GM12875 (cell line): Measurements from ENCODE around the gene SMC1A.
"Not testable (repeated sequence)": the region's sequence is repeated elsewhere in the genome, so short reads cannot be mapped to it uniquely, and the experiment has no call there.

Source experiments
- H3K4me3 ChIP-seq: one replicate; pipeline ENCODE4 v1.5.1; 2011; ENCODE audit warnings: low read depth, low read length, control low read depth
- CTCF ChIP-seq: IDR thresholded peaks from 2 replicates; pipeline ENCODE4 v1.5.1; 2011; ENCODE audit warnings: low read depth, mild to moderate bottlenecking, control low read depth, inconsistent platforms, low read length, moderate library complexity, borderline replicate concordance; ENCODE audit not compliant: insufficient read depth

Gene SMC1A

GRCh38 chrX:53422086-53422860 lies at the start of gene SMC1A:
Gene SMC1A (minus strand): TSS chrX:53422654. CDS start chrX:53422600, 54 bp downstream.
- TF ChIP-seq CTCF = no peak
- H3K4me3 ChIP-seq = peak within 1 kb of the TSS; percentile 99

GRCh38 chrX:53471346-53471745 lies 48.9 kb upstream of the SMC1A start:
- no peak overlapping the region for H3K4me3 ChIP-seq
- TF ChIP-seq CTCF = no peak

GRCh38 chrX:53468659-53469058 lies 46.2 kb upstream of the SMC1A start:
- not testable (repeated sequence) for H3K4me3 ChIP-seq

GRCh38 chrX:53458082-53458481 lies 35.6 kb upstream of the SMC1A start:
- TF ChIP-seq CTCF = no peak
- no peak overlapping the region for H3K4me3 ChIP-seq

- TF ChIP-seq CTCF = no peak
- H3K4me3 ChIP-seq = no peak overlapping the region
These were observed 33.8 kb upstream of the SMC1A start for GRCh38 chrX:53456254-53456653.

- no peak overlapping the region for H3K4me3 ChIP-seq
- no peak for TF ChIP-seq CTCF
These were observed 30.4 kb upstream of the SMC1A start for GRCh38 chrX:53452812-53453211.

- TF ChIP-seq CTCF = no peak
- no peak overlapping the region for H3K4me3 ChIP-seq
These were observed 27.2 kb upstream of the SMC1A start for GRCh38 chrX:53449632-53450031.
